Measurements from ENCODE around the gene HSPA12B. TPM values are rescaled to one million over a fixed set of nuclear protein-coding genes. Genes with fewer than 3 reads are reported as not detected.
A peak's percentile ranks its signal among the peaks of the same experiment; 100 is the strongest.

HSPA12B gene
- total RNA-seq, 1 experiment from 2014 or later: not detected

- POLR2A ChIA-PET (ENCODE audit: low non-redundant PET): no interaction called here
Observed at GRCh38 chr20:3783511-3784195, 51.2 kb downstream of the HSPA12B start.

GRCh38 chr20:3784216-3784853, 51.9 kb downstream of the HSPA12B start:
- no peak for DNase-seq (ENCODE audit: low spot score)
- TF ChIP-seq EZH2 (IDR thresholded peaks at IDR 0.05; ENCODE audit: borderline replicate concordance, low read depth, low read length, poor library complexity, severe bottlenecking) (no peak), CTCF (conservative IDR thresholded peaks at IDR 0.05; ENCODE audit: low read depth, low read length) (no peak)
- Histone ChIP-seq H3K36me3 (ENCODE audit: insufficient read depth, low read length, poor library complexity, severe bottlenecking) (no peaks in the 10 kb centered on the region), H3K27me3 (replicated peaks; ENCODE audit: insufficient read depth, low read depth, low read length, poor library complexity) (peaks cover 3% of the 10 kb centered on the region), H3K4me1 (ENCODE audit: insufficient read depth, low read length, poor library complexity, severe bottlenecking) (peaks cover 27% of the 10 kb centered on the region), H3K27ac (ENCODE audit: low read depth, low read length, poor library complexity, severe bottlenecking) (peak overlapping the region; percentile 58), H3K9me3 (ENCODE audit: low read depth, low read length, poor library complexity, severe bottlenecking) (no peaks in the 10 kb centered on the region), H3K4me3 (ENCODE audit: low read depth, low read length, poor library complexity, severe bottlenecking) (peak overlapping the region; percentile 84)
- POLR2A ChIA-PET (ENCODE audit: low non-redundant PET): no interaction called here
- BruUV-seq (replicated peaks): TSS peak; percentile 88
- intact Hi-C loops (cut with micrococcal nuclease; ENCODE audit: unreplicated experiment): no loop called here
- CTCF ChIA-PET: no interaction called here

More at GRCh38 chr20:3783511-3784195, 51.2 kb downstream of the HSPA12B start:
- no peaks in the 10 kb centered on the region for H3K36me3 ChIP-seq (ENCODE audit: insufficient read depth, low read length, poor library complexity, severe bottlenecking)
- no peak for DNase-seq (ENCODE audit: low spot score)
- H3K9me3 ChIP-seq (ENCODE audit: low read depth, low read length, poor library complexity, severe bottlenecking): no peaks in the 10 kb centered on the region
- CTCF ChIA-PET: no interaction called here
- peak overlapping the region; percentile 58 for H3K27ac ChIP-seq (ENCODE audit: low read depth, low read length, poor library complexity, severe bottlenecking)
- TF ChIP-seq CTCF (conservative IDR thresholded peaks at IDR 0.05; ENCODE audit: low read depth, low read length) (no peak), EZH2 (IDR thresholded peaks at IDR 0.05; ENCODE audit: borderline replicate concordance, low read depth, low read length, poor library complexity, severe bottlenecking) (no peak)
- peaks cover 27% of the 10 kb centered on the region for H3K4me1 ChIP-seq (ENCODE audit: insufficient read depth, low read length, poor library complexity, severe bottlenecking)
- H3K4me3 ChIP-seq (ENCODE audit: low read depth, low read length, poor library complexity, severe bottlenecking): peak overlapping the region; percentile 0
- BruUV-seq (replicated peaks): no TSS peak
- peaks cover 10% of the 10 kb centered on the region for H3K27me3 ChIP-seq (replicated peaks; ENCODE audit: insufficient read depth, low read depth, low read length, poor library complexity)
- intact Hi-C loops (cut with micrococcal nuclease; ENCODE audit: unreplicated experiment): no loop called here

- no peaks in the 10 kb centered on the region for H3K27me3 ChIP-seq (replicated peaks; ENCODE audit: insufficient read depth, low read depth, low read length, poor library complexity)
- no TSS peak for BruUV-seq (replicated peaks)
- H3K36me3 ChIP-seq (ENCODE audit: insufficient read depth, low read length, poor library complexity, severe bottlenecking): no peaks in the 10 kb centered on the region
- intact Hi-C loops (cut with micrococcal nuclease; ENCODE audit: unreplicated experiment): loop anchor here (5.0 kb wide), 1 partner anchor 72 kb away; no protein-coding TSS in a partner anchor
- H3K27ac ChIP-seq (ENCODE audit: low read depth, low read length, poor library complexity, severe bottlenecking): peak overlapping the region; percentile 87
- peak overlapping the region; percentile 84 for H3K4me3 ChIP-seq (ENCODE audit: low read depth, low read length, poor library complexity, severe bottlenecking)
- CTCF ChIA-PET: no interaction called here
- TF ChIP-seq CTCF (conservative IDR thresholded peaks at IDR 0.05; ENCODE audit: low read depth, low read length) (no peak), EZH2 (IDR thresholded peaks at IDR 0.05; ENCODE audit: borderline replicate concordance, low read depth, low read length, poor library complexity, severe bottlenecking) (no peak)
- POLR2A ChIA-PET (ENCODE audit: low non-redundant PET): no interaction called here
- no peaks in the 10 kb centered on the region for H3K9me3 ChIP-seq (ENCODE audit: low read depth, low read length, poor library complexity, severe bottlenecking)
- no peak for DNase-seq (ENCODE audit: low spot score)
- H3K4me1 ChIP-seq (ENCODE audit: insufficient read depth, low read length, poor library complexity, severe bottlenecking): peaks cover 27% of the 10 kb centered on the region
Observed at GRCh38 chr20:3784863-3785239, 52.4 kb downstream of the HSPA12B start.

Measured in A673 (cell line).